H1 (cell line): ENCODE results near the gene WDR49. TPM values are rescaled to one million over a fixed set of nuclear protein-coding genes. Genes with fewer than 3 reads are reported as not detected.

ENCODE experiments used
- BACH1 ChIP-seq: IDR thresholded peaks from 2 replicates; pipeline ENCODE4 v1.6.1; 2012; ENCODE audit warnings: low read length, improper control_type of control experiment
- CHD7 ChIP-seq: fragments of 300-600 bp; sonication (generic); IDR thresholded peaks from 2 replicates; pipeline ENCODE4 v1.7.1; 2012; ENCODE audit warnings: low read length, moderate library complexity, mild to moderate bottlenecking, inconsistent platforms; ENCODE audit not compliant: insufficient replicate concordance
- polyA plus RNA-seq, 7 experiments: library from polyadenylated mRNA; depleted of rRNA in 3 of 7; stranded (reverse) in 5 of 7; unstranded in 2 of 7; fragments of >200 nt in 5 of 7; fragments of 200-250 nt in 2 of 7; gene quantifications; 1 replicate in 5 of 7; 2 replicates in 1 of 7; 4 replicates in 1 of 7; pipeline versions ENCODE4 v1.2.1 to v1.2.3, GENCODE V29; 2011 to 2013; ENCODE audit warnings: missing spikeins in 2 of 7, mixed read lengths in 2 of 7
- total RNA-seq: library from RNA; stranded (reverse); fragmentation: NEBNext Ultra II Directional; extraction: Animal tissue kit (Norgen Biotek cat#: 25700); gene quantifications from 2 replicates; pipeline ENCODE4 v1.2.1, GENCODE V29; 2021

WDR49 gene
- total and polyA plus RNA-seq, 2 of the 8 experiments (the other 6 are each of a cell fraction or from before 2014, with no cell fraction given), result 0.50 to 1.7 TPM

- no peak for TF ChIP-seq CHD7
- TF ChIP-seq BACH1, result no peak
Observed at GRCh38 chr3:167453815-167454214, 199.9 kb downstream of the WDR49 start (continued).
